HG02571 (cell line): ENCODE measurements around the gene TBC1D19.
"Not testable (repeated sequence)": the region's sequence is repeated elsewhere in the genome, so short reads cannot be mapped to it uniquely, and the experiment has no call there.

Source experiments
- ATAC-seq: cut with Tn5 transposase; IDR thresholded peaks from one replicate; pipeline ENCODE4 v1.9.1; 2021; ENCODE audit warnings: mild to moderate bottlenecking, moderate library complexity; ENCODE audit not compliant: unreplicated experiment

Gene TBC1D19

GRCh38 chr4:26596843-26597242, 13.0 kb downstream of the TBC1D19 start:
- ATAC-seq: no peak

- ATAC-seq: no peak
Observed at GRCh38 chr4:26601204-26601603, 17.3 kb downstream of the TBC1D19 start.

DNA sequence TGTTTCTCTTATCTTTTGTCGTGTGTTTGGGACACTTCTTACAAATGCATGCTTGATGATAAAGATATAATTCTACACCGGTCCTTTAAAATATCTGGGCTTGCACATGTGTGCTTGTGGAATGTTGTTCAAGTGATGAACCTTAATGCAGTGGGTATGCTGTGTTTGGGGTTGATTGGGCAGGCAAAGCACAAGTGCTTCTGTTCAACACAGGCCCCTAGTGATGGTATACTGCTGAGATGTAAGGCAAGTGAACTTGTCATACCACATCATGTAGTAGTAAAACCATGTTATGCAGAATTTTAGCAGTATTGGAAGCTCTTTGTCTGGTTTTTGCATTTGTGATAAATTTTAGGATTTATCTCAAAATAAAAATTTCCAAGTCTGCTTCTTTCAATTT, 23.9 kb downstream of the TBC1D19 start:
- ATAC-seq: no peak

DNA sequence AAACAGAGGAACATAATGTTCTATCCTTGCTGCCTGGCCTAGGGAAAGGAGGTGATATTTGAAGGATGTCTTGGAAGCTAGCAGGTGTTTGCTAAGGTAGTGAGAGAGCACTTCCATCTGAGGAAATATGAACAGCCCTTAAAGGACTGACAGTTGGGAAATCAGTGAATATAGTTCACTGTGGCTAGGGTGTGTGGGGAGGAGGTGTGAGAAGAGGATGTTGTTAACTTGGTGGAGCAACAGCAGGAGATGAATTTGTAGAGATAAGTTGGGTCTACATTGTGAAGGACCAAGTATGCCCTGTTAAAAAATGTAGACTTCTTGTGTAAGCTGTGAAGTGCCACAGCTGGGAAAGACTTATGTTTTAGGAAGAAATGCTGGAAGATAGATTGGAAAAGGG, 25.5 kb downstream of the TBC1D19 start:
- ATAC-seq: no peak

DNA sequence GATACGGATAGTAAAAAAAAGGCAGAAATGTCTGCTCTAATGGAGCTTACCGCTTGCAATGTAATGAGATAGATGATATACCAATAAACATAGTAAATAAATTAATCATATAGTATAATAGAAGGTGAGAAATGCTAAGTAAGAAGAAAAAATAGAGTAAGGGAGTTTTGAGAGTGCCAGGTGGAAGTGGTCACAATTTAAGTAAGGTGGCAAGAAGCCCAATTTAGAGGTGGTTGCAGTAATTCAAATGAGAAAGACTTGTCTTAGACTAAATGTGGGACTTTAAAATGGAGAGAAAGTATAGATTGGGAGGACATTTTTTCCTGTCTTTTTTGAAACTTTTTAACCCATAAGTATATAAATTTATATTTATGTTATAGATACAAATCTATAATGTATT, 26.0 kb downstream of the TBC1D19 start:
- ATAC-seq: no peak

DNA sequence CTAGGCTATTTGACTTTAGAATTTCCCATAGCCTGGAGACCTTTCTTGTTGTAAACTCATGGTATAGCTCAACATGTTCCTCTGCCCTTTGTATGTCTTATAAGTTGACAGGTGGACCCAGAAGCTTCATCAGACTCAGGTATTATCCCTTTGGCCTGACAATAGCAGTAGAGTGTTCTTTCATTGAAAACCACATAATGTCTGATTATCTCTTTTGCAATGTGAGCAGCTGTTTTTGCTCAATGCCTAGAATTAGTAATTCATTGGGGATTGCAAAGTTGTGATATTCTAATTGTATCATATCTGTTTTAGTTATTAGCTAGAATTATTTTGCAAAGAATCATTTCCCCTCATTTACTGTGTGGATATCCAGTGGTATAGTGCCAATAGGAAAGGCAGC, 27.5 kb downstream of the TBC1D19 start:
- ATAC-seq: no peak

GRCh38 chr4:26611885-26612284, 28.0 kb downstream of the TBC1D19 start:
- no peak for ATAC-seq

DNA sequence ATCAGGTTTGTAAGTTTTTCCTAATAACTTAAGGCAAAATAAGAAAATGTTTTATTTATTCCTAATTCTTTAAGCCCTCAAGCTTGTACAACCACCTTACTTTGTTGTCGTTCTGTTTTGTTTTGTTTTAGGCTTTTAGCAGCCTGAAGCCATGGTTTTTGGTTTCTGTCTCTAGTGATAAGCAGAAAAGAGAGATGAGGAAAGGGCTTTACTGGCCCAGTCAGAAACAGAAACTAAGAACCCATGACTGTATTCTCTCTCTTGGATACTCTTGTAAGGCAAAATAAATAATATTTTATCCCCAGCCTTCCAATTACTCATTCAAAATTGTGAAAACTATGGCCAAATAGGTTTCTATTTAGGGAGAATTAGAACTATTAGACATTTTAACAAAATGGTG, 29.4 kb downstream of the TBC1D19 start:
- no peak for ATAC-seq

- no peak for ATAC-seq
Observed at GRCh38 chr4:26613735-26614134, 29.9 kb downstream of the TBC1D19 start.

- no peak for ATAC-seq
Observed at GRCh38 chr4:26619784-26620183, 35.9 kb downstream of the TBC1D19 start.

- ATAC-seq: no peak
Observed at GRCh38 chr4:26621366-26621765, 37.5 kb downstream of the TBC1D19 start.

DNA sequence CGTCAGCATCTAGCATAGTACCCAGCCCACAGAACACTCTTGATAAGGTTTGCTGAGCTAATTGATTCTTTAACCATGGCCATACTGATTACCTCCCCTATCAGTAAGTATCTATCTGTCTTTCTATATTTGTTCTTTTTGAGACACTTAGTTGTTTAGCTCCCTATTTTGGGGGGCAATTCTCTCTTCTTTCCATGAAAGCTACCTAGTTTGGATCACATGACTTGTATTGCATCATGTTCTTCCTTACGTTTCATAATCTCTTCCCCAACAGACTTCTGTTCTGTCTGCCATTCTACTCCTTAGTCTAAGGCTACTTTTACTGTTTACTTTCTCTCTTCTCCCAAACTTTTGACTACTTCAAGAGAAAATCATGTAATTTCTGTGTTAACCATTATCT, 39.0 kb downstream of the TBC1D19 start:
- no peak for ATAC-seq

DNA sequence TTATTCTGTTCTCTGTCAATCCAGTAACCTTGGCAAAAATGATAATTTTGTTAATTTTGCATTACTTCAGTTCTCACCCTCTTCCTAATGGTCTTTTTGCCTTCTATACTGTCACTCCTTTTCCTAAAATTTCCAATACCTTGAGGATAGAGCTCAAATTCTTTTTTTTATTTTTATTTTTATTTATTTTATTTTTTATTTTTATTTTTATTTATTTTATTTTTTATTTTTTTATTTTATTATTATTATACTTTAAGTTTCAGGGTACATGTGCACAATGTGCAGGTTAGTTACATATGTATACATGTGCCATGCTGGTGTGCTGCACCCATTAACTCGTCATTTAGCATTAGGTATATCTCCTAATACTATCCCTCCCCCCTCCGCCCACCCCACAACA, 42.8 kb downstream of the TBC1D19 start:
- not testable (repeated sequence) for ATAC-seq

- ATAC-seq: no peak
Observed at GRCh38 chr4:26632916-26633315, 49.0 kb downstream of the TBC1D19 start.

DNA sequence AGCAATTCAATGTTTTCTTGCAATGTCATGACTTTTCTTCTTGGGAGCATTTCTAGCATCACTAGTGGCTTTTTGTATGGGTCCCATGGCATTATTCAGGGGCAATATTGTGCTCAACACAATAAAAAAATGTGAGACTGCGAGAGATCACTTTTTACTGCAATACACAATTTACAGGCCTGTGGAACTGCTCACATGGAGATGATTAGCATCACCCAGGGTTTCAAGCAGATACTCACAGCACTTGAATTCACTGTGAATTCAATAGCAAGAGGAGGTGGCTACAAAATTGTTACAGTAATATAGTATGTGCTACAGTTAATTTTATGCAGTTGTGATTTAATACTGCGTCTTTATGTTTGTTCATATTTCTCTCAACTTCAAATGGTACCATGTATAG, 50.4 kb downstream of the TBC1D19 start:
- no peak for ATAC-seq

GRCh38 chr4:26636458-26636857, 52.6 kb downstream of the TBC1D19 start:
- no peak for ATAC-seq

GRCh38 chr4:26640639-26641038, 56.8 kb downstream of the TBC1D19 start:
- ATAC-seq: not testable (repeated sequence)

DNA sequence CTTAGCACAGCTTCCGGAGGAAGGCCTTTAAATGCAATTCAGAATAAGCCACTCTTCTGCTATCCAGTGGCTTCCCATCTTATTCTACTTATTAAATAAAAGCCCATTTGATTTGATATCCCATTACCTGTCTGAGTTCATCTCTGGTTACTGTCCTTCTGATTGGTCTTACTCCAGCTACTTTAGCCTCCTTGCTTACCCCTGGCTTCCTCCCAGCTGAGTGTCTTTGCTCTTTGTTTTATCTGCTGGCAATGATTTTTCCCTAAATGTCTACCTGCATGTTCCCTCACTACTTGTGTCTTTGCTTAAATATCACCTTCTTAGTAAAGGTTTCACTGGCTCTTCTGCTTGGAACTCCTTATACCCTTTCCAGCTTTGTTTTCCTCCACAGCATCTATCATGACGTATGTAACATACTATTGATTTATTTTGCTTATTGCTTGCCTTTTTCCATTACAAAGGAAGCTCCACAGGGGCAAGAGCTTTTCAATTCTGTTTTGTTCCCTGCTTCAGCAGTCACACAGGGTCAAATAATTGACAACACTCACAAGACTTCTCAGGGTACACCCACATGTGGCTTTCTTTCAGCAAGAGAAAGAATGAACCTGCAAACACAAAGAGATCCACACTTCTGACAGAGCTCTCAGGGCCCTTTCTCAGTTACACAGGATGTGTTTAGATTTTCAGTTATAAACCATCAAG, 63.8 kb downstream of the TBC1D19 start:
- ATAC-seq: no peak

- no peak for ATAC-seq
Observed at GRCh38 chr4:26648260-26648659, 64.4 kb downstream of the TBC1D19 start.

GRCh38 chr4:26660261-26660660, 76.4 kb downstream of the TBC1D19 start:
- ATAC-seq: no peak

- no peak for ATAC-seq
Observed at GRCh38 chr4:26663888-26664287, 80.0 kb downstream of the TBC1D19 start.

DNA sequence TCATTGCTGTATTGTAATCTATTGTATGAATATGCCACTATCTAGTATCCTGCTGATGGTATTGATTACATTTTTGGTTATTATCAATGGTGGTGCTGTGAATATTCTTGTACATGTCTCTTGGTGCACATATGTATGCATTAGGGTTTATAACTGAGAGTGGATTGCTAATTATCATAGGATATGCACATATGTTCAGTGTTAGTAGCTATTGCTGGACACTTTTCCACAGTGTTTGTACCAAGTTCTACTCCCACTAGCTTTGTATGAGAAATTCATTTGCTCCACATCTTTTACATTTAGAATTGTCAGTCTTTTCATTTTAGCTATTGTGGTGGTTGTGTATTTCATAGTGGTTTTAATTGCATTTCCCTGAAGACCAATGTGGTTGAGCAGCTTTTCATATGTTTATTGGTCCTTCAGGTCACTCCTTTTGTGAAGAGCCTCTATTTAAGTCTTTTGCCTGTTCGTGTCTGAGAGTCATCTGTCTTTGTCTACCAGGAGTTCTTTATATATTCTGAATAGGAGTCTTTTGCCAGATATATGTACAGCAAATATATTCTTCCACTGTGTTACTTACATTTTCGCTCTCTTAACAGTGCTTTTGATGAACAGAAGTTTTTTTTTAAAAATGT, 87.1 kb downstream of the TBC1D19 start:
- no peak for ATAC-seq
